ENCODE data around the gene KIR2DL1. TPM values are rescaled to one million over a fixed set of nuclear protein-coding genes. Genes with fewer than 3 reads are reported as not detected.

The KIR2DL1 gene
- total RNA-seq, 1 experiment from 2014 or later = not detected

- no CpG with 5 or more reads among the region's 15 CpGs for WGBS (ENCODE audit: extremely low coverage, insufficient read length, low lambda C conversion rate)
- Histone ChIP-seq H4K91ac (ENCODE audit: insufficient read length, low read depth, low read length) (no peak overlapping the region), H2BK5ac (ENCODE audit: insufficient read length, low read length) (no peak overlapping the region), H4K20me1 (ENCODE audit: control insufficient read depth, insufficient read depth, insufficient read length) (no peaks in the 10 kb centered on the region), H4K5ac (ENCODE audit: insufficient read length, low read depth, low read length) (no peak overlapping the region), H4K8ac (replicated peaks; ENCODE audit: insufficient read length, low read depth, low read length) (no peak overlapping the region), H3K79me1 (ENCODE audit: insufficient read depth, low read depth, low read length, poor library complexity, severe bottlenecking) (no peaks in the 10 kb centered on the region), H2BK15ac (ENCODE audit: low read depth, low read length) (no peak overlapping the region), H3K23ac (ENCODE audit: insufficient read length, low read depth, low read length) (no peak overlapping the region), H3K27me3 (ENCODE audit: insufficient read depth, low read length) (no peaks in the 10 kb centered on the region), H3K9me3 (ENCODE audit: control insufficient read depth, low read depth, low read length) (peaks cover 94% of the 10 kb centered on the region), H2AK5ac (ENCODE audit: insufficient read length, low read length) (no peak overlapping the region), H3K56ac (ENCODE audit: insufficient read length, low read depth, low read length) (no peak overlapping the region), H3K14ac (ENCODE audit: insufficient read depth, low read length) (no peak overlapping the region), H2AFZ (ENCODE audit: low read length) (no peak overlapping the region), H3K27ac (ENCODE audit: insufficient read length, low read depth, low read length) (no peak overlapping the region), H3K4me2 (ENCODE audit: insufficient read depth, insufficient read length, low read length) (no peak overlapping the region), H2BK120ac (ENCODE audit: low read depth, low read length, poor library complexity, severe bottlenecking) (no peak overlapping the region), H3K18ac (ENCODE audit: insufficient read length, low read depth, low read length) (no peak overlapping the region), H3K4me1 (ENCODE audit: insufficient read depth, low read length) (no peaks in the 10 kb centered on the region), H3K4ac (ENCODE audit: low read depth, low read length) (no peak overlapping the region), H3K23me2 (ENCODE audit: insufficient read length, low read depth, low read length, poor library complexity, severe bottlenecking) (no peaks in the 10 kb centered on the region), H3K9ac (ENCODE audit: extremely low read depth, insufficient read length, low read length) (no peak overlapping the region), H2BK12ac (ENCODE audit: insufficient read length, low read depth, low read length) (no peak overlapping the region), H3K79me2 (ENCODE audit: insufficient read depth, low read length) (no peaks in the 10 kb centered on the region), H3T11ph (ENCODE audit: low read length) (no peak overlapping the region), H2BK20ac (ENCODE audit: low read depth, low read length, poor library complexity, severe bottlenecking) (no peak overlapping the region)
- no peak overlapping the region for H3K4me3 Mint-ChIP-seq
- H3K36me3 Mint-ChIP-seq (ENCODE audit: insufficient read depth in 1 of 3, low read depth in 3 of 3) = peaks cover 15 to 45% (median 22%) of the 10 kb centered on the region in 3 experiments
- H3K9me3 Mint-ChIP-seq = peaks cover 95 to 98% of the 10 kb centered on the region in 2 experiments
- no peak for DNase-seq
- H3K27me3 Mint-ChIP-seq (ENCODE audit: low read depth) = peaks cover 8% of the 10 kb centered on the region
- no peaks in the 10 kb centered on the region for H3K4me1 Mint-ChIP-seq
- no peak overlapping the region for H3K27ac Mint-ChIP-seq
- no peak for TF ChIP-seq CTCF (conservative IDR thresholded peaks at IDR 0.05)
Measured at GRCh38 chr19:54729416-54730188, 40.0 kb upstream of the KIR2DL1 start.

Measured in H9 (cell line).